PC-3 (cell line): Measurements from ENCODE around the gene KCNQ1OT1. TPM values are rescaled to one million over a fixed set of nuclear protein-coding genes. Genes with fewer than 3 reads are reported as not detected.

ENCODE experiments used
- ATAC-seq: fragments of 200-7000 bp; cut with Tn5 transposase; 2 replicates; pipeline ENCODE4 v1.9.1; 2020; ENCODE audit warnings: mild to moderate bottlenecking, moderate library complexity
- BruUV-seq: library from RNA; stranded (reverse); fragments of 400-500 nt; replicated peaks from 2 replicates; lab custom pipeline; 2021; lab: Mats Ljungman, UMichigan
- CTCF ChIA-PET: fragments of 300-600 bp; sonication (Branson Sonifier 250); formaldehyde crosslinking; loops from one replicate; lab custom pipeline; 2022; ENCODE audit warnings: antibody characterized with exemption; lab: Charles Lee
- POLR2A ChIA-PET: fragments of 300-600 bp; sonication (Branson Sonifier 250); formaldehyde crosslinking; loops from one replicate; lab custom pipeline; 2022; ENCODE audit warnings: antibody characterized with exemption; ENCODE audit not compliant: unreplicated experiment; lab: Charles Lee
- DNase-seq: peaks from one replicate; pipeline ENCODE4 v3.0.0-alpha.2; 2015
- H2AFZ ChIP-seq: fragments of 300-600 bp; sonication (generic); 2 replicates; pipeline ENCODE4 v1.6.0; 2016; ENCODE audit warnings: antibody characterized with exemption, low read length
- H3F3A ChIP-seq: fragments of 300-600 bp; sonication (generic); one replicate; pipeline ENCODE4 v1.6.0; 2017; ENCODE audit warnings: antibody characterized with exemption, low read length, control low read depth, mild to moderate bottlenecking; ENCODE audit not compliant: unreplicated experiment
- H3K27ac ChIP-seq: fragments of 300-600 bp; sonication (generic); 2 replicates; pipeline ENCODE4 v1.5.1; 2016; ENCODE audit warnings: mild to moderate bottlenecking, low read length
- H3K27me3 ChIP-seq: fragments of 300-600 bp; sonication (generic); 2 replicates; pipeline ENCODE4 v1.6.1; 2016; ENCODE audit warnings: low read length, mixed read lengths
- H3K36me3 ChIP-seq: fragments of 300-600 bp; sonication (generic); 2 replicates; pipeline ENCODE4 v1.6.1; 2016; ENCODE audit warnings: low read depth, mixed run types, low read length, mixed read lengths
- H3K4me1 ChIP-seq: fragments of 300-600 bp; sonication (generic); 2 replicates; pipeline ENCODE4 v1.5.1; 2016; ENCODE audit warnings: low read length; ENCODE audit not compliant: insufficient read depth
- H3K4me2 ChIP-seq: fragments of 300-600 bp; sonication (generic); 2 replicates; pipeline ENCODE4 v1.6.0; 2016; ENCODE audit warnings: low read length
- H3K4me3 ChIP-seq: fragments of 300-600 bp; sonication (generic); 2 replicates; pipeline ENCODE4 v1.5.1; 2016; ENCODE audit warnings: mild to moderate bottlenecking, low read length, mixed read lengths
- H3K79me2 ChIP-seq: fragments of 300-600 bp; sonication (generic); 2 replicates; pipeline ENCODE4 v1.6.1; 2017; ENCODE audit warnings: low read length, mixed read lengths
- H3K9ac ChIP-seq: fragments of 300-600 bp; sonication (generic); 2 replicates; pipeline ENCODE4 v1.6.0; 2016; ENCODE audit warnings: mild to moderate bottlenecking, low read length
- H3K9me2 ChIP-seq: fragments of 300-600 bp; sonication (generic); replicated peaks from 2 replicates; pipeline ENCODE4 v1.6.1; 2016; ENCODE audit warnings: mixed run types, low read length, mixed read lengths
- H3K9me3 ChIP-seq: fragments of 300-600 bp; sonication (generic); 2 replicates; pipeline ENCODE4 v1.6.1; 2016; ENCODE audit warnings: low read length, mixed read lengths
- H4K20me1 ChIP-seq: fragments of 300-600 bp; sonication (generic); 2 replicates; pipeline ENCODE4 v1.6.1; 2016; ENCODE audit warnings: low read length, mixed read lengths
- CTCF ChIP-seq: fragments of 300-600 bp; sonication (generic); conservative IDR thresholded peaks from 2 replicates; pipeline ENCODE4 v1.5.1; 2017; ENCODE audit warnings: antibody characterized with exemption, low read depth, mild to moderate bottlenecking, low read length
- EZH2 ChIP-seq: fragments of 300-600 bp; sonication (generic); IDR thresholded peaks from one replicate; pipeline ENCODE4 v1.6.1; 2017; ENCODE audit warnings: antibody characterized with exemption, mild to moderate bottlenecking, low read length; ENCODE audit not compliant: unreplicated experiment
- EZH2phosphoT487 ChIP-seq: fragments of 300-600 bp; sonication (generic); IDR thresholded peaks from 2 replicates; pipeline ENCODE4 v1.6.1; 2018; ENCODE audit warnings: mild to moderate bottlenecking, antibody characterized with exemption, low read length, borderline replicate concordance
- intact Hi-C: fragments of 100-400 bp; cut with micrococcal nuclease; formaldehyde crosslinking; loops from 2 replicates; pipeline ENCODE4 v1.9.0; 2023
- total RNA-seq: library from RNA; depleted of rRNA; stranded (reverse); fragments of >200 nt; gene quantifications from 2 replicates; pipeline ENCODE4 v1.2.3, GENCODE V29; 2014

KCNQ1OT1 gene
- total RNA-seq, 1 experiment from 2014 or later = 1.5 TPM

- Histone ChIP-seq H3K4me3 (no peak overlapping the region), H4K20me1 (no peaks in the 10 kb centered on the region), H3K9me3 (no peaks in the 10 kb centered on the region), H2AFZ (no peak overlapping the region), H3K79me2 (no peaks in the 10 kb centered on the region), H3K27ac (no peak overlapping the region), H3K9me2 (no peaks in the 10 kb centered on the region), H3K4me2 (no peak overlapping the region), H3K27me3 (no peaks in the 10 kb centered on the region), H3K9ac (no peak overlapping the region), H3K4me1 (no peaks in the 10 kb centered on the region), H3F3A (no peaks in the 10 kb centered on the region), H3K36me3 (no peaks in the 10 kb centered on the region)
- no TSS peak for BruUV-seq
- TF ChIP-seq EZH2 (no peak), EZH2phosphoT487 (no peak), CTCF (no peak)
- ATAC-seq = no peak
- intact Hi-C loops = no loop called here
- POLR2A ChIA-PET = no interaction called here
- CTCF ChIA-PET = no interaction called here
- no peak for DNase-seq
These were observed 130.5 kb downstream of the KCNQ1OT1 start for GRCh38 chr11:2569321-2569721.

GRCh38 chr11:2567026-2567671 is 132.6 kb downstream of the KCNQ1OT1 start:
- Histone ChIP-seq H3K27me3 (no peaks in the 10 kb centered on the region), H3K4me2 (no peak overlapping the region), H3K9ac (no peak overlapping the region), H3K79me2 (no peaks in the 10 kb centered on the region), H3F3A (no peaks in the 10 kb centered on the region), H2AFZ (no peak overlapping the region), H3K27ac (no peak overlapping the region), H3K36me3 (no peaks in the 10 kb centered on the region), H3K9me3 (no peaks in the 10 kb centered on the region), H4K20me1 (no peaks in the 10 kb centered on the region), H3K4me3 (no peak overlapping the region), H3K9me2 (no peaks in the 10 kb centered on the region), H3K4me1 (no peaks in the 10 kb centered on the region)
- CTCF ChIA-PET = no interaction called here
- no TSS peak for BruUV-seq
- POLR2A ChIA-PET = no interaction called here
- TF ChIP-seq EZH2phosphoT487 (no peak), EZH2 (no peak), CTCF (no peak)
- intact Hi-C loops = no loop called here
- DNase-seq (no peak), ATAC-seq (no peak)

GRCh38 chr11:2566223-2567025 is 133.4 kb downstream of the KCNQ1OT1 start:
- CTCF ChIA-PET = no interaction called here
- H3K9ac ChIP-seq = no peak overlapping the region
- H3K27ac ChIP-seq = no peak overlapping the region

More at GRCh38 chr11:2566223-2567025, 133.4 kb downstream of the KCNQ1OT1 start:
- Histone ChIP-seq H3K79me2 (no peaks in the 10 kb centered on the region), H3K9me3 (no peaks in the 10 kb centered on the region), H3K4me1 (no peaks in the 10 kb centered on the region), H3K36me3 (no peaks in the 10 kb centered on the region), H3K27me3 (no peaks in the 10 kb centered on the region), H3K4me2 (no peak overlapping the region), H3K4me3 (no peak overlapping the region), H3K9me2 (no peaks in the 10 kb centered on the region), H4K20me1 (no peaks in the 10 kb centered on the region), H3F3A (no peaks in the 10 kb centered on the region), H2AFZ (no peak overlapping the region)
- BruUV-seq = no TSS peak
- TF ChIP-seq CTCF (no peak), EZH2phosphoT487 (no peak), EZH2 (no peak)
- intact Hi-C loops = no loop called here
- DNase-seq (no peak), ATAC-seq (no peak)
- POLR2A ChIA-PET = no interaction called here
